VCaP (cell line): ENCODE data around the gene GLCE.

ENCODE experiments used
- H3K27ac ChIP-seq: fragments of 450-650 bp; 2 replicates; pipeline ENCODE4 v1.5.1; 2017
- TF ChIP-seq, protein P1 (sequence below): fragments of 450-650 bp; conservative IDR thresholded peaks from 2 replicates; pipeline ENCODE4 v1.5.1; 2017; ENCODE audit warnings: mild to moderate bottlenecking, moderate library complexity

Gene GLCE

DNA sequence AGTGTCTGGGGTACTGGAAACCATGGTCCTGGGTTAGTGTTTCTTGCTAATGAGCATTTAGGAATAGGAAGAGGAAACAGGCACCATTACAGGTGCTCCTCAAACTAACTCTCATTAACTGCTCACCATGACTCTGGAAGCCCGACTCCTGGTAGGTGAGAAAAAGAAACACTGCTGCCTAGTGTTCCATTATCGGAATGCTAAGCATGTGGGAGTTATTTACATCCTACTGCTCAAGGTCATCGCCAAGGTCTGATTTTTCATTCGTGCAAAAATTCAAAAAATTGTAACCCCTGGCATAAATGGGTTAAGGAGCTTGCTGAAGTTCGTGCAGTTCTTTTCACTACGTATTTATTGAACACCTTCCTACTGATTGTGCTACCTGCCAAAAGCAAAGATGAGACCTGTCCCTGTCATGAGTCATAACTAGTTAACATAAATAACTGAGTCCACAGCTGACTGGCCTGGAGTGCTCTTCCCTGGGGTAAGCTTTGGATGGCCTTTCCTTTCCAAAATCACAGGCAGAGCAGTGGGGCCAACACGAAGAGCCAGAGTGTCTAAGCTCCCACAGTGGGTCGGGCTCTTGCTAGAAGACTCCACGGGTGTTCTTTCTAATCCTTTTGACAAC is 115.6 kb downstream of the GLCE start:
- TF ChIP-seq, protein P1, sequence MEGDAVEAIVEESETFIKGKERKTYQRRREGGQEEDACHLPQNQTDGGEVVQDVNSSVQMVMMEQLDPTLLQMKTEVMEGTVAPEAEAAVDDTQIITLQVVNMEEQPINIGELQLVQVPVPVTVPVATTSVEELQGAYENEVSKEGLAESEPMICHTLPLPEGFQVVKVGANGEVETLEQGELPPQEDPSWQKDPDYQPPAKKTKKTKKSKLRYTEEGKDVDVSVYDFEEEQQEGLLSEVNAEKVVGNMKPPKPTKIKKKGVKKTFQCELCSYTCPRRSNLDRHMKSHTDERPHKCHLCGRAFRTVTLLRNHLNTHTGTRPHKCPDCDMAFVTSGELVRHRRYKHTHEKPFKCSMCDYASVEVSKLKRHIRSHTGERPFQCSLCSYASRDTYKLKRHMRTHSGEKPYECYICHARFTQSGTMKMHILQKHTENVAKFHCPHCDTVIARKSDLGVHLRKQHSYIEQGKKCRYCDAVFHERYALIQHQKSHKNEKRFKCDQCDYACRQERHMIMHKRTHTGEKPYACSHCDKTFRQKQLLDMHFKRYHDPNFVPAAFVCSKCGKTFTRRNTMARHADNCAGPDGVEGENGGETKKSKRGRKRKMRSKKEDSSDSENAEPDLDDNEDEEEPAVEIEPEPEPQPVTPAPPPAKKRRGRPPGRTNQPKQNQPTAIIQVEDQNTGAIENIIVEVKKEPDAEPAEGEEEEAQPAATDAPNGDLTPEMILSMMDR = no peak
- no peak overlapping the region for H3K27ac ChIP-seq

DNA sequence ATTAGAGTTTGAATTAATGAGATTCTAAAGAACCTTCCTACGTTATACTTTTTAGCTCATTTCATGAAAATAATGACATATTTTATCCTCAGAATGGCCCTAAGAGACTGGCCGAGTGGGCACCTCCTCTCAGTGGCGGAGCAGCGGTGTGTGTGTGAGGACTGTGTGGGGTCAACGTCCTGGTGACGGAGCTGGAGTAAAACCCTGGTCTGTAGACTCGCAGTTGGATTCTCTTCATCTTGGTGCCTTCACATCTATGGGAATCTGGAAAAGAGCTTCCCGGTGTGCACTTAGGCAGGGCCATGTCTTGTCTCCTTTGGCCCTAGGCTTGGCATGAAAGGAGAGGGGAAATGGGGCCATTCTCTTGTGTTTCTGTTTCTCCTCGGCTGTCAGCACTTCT is 116.9 kb downstream of the GLCE start:
- no peak overlapping the region for H3K27ac ChIP-seq
- TF ChIP-seq, protein P1 = no peak

DNA sequence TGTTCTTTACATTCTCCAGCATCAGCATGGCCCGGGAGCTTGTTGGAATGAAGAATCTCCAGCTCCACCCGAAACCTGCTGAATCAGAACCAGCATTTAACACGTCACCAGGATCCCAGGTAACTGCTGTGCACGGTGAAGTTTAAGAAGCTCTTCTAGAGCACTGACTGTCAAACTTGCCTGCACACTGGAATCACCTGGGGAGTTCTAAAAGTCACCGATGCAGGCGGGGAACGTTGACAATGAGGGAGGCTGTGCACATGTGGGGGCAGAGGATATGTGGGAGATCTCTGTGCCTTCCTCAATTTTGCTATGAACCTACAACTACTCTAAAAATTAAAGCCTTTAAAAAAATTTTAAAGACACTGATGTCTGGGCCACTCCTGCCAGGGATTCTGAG is 119.2 kb downstream of the GLCE start:
- TF ChIP-seq, protein P1 = no peak
- no peak overlapping the region for H3K27ac ChIP-seq

DNA sequence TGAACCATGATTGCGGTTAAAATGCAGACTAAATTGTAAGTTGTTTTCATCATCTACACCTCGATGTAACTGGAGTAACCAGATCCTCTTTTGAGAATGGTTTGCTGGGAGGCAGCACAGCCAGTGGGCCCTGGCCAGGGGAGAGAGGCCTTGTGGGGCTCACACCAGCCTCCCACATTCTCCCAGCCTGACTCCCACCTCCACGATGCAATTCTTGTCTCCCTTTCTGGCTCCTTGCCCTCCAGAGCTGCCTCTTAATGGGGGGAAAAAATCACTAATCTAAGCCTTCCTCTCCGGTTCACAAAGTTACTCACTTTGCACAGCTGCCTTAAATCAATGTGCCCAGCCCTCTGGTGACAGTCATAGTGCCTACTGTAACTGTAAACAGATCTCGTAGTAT is 120.3 kb downstream of the GLCE start:
- TF ChIP-seq, protein P1 = no peak
- H3K27ac ChIP-seq = no peak overlapping the region

DNA sequence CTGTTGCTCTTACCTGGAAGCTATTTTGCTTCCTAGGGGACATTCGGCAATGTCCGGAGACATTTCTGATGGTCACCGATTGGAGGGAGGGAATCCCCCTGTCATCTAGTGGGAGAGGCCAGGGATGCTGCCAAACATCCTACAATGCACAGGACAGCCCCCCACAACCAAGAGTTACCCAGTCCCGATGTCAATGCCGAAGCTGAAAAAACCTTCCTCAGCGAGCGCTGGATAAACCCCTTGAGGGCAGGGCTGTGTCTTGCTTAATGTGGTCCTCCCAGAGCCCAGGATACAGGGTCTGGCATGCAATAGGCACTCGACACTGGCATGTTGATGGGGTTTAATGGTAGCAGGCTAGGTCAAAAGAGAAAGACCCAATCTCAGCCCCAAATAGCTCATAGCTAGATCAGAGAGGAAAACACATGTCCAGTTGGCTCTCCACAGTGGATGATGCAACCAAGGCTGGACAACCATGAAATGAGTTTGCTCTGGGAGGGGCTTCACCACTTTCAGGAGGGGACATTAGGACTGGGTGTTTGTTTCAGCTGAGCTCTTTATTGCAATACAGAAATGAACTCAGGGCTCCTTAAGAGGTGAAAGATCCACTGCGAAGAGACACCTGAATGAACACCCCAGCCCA is 121.8 kb downstream of the GLCE start:
- TF ChIP-seq, protein P1 = no peak

DNA sequence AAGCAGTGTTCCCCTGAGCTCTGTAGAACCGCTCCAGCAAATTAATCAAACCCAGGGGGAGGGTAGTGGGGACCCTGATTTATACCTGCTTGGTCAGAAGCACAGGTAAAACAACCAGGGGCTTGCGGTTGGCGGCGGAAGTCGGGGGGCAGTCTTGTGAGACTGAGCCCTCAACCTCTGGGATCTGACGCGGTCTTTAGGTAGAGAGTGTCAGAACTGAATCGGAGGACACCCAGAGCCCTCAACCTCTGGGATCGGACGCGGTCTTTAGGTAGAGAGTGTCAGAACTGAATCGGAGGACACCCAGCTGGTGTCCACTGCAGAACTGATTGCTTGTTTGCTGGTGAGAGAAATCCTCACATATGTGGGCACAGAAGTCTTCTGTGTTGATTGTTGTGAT is 125.4 kb downstream of the GLCE start:
- no peak overlapping the region for H3K27ac ChIP-seq
- TF ChIP-seq, protein P1 = no peak

More for the DNA sequence above, 121.8 kb downstream of the GLCE start:
- H3K27ac ChIP-seq = no peak overlapping the region

DNA sequence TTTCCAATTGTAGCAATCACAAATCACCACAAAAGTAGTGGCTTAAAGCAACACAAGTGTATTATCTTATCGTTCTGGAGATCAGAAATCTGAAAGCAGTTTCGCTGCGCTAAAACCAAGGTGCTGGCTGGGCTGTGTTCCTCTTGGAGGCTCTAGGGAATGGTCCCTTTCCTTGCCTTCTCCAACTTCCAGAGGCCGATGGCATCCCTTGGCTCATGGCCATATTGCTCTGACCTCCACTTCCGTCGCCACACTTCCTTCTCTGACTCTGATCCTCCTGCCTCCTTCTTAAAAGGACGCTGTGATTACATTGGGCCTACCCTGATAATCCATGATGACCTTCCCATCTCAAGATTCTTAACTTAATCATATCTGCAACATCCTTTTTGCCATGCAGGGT is 127.6 kb downstream of the GLCE start:
- no peak overlapping the region for H3K27ac ChIP-seq
- TF ChIP-seq, protein P1 = no peak
